Posterior cingulate gyrus (tissue), 11 donors: ENCODE data around the gene STX7.

Experiments used
- DNase-seq, 10 donors: peaks; one replicate each; pipeline versions ENCODE4 v3.0.0 to v3.0.0-alpha.2; 2020 to 2021; ENCODE audit warnings: mixed read lengths in 3 of 10
- intact Hi-C: fragments of 100-400 bp; cut with DNase I; formaldehyde crosslinking; loops from one replicate; pipeline ENCODE4 v1.15.1; 2023

Gene STX7

DNA sequence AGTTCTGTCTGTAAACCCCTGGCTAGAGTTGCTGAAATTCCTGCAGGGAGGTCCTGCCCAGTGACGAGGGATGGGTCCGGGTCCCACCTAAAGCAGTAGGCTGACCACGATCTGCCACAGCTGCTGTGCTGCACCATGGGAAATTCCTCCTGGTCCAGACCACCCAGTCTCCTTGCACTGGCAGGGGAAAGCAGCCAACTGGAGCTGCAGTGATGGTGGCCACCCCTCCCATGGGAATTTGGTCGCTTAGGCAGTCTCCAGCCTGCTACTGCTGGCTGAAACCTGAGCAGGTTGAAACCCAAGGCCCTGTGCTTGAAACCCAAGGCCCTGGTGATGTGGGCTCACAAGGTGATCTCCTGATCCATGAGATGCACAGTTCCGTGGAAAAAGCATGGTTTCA is 87.7 kb downstream of the STX7 start:
- intact Hi-C loops: no loop called here
- peak in 1 of 10 donors; percentile 60 for DNase-seq

DNA sequence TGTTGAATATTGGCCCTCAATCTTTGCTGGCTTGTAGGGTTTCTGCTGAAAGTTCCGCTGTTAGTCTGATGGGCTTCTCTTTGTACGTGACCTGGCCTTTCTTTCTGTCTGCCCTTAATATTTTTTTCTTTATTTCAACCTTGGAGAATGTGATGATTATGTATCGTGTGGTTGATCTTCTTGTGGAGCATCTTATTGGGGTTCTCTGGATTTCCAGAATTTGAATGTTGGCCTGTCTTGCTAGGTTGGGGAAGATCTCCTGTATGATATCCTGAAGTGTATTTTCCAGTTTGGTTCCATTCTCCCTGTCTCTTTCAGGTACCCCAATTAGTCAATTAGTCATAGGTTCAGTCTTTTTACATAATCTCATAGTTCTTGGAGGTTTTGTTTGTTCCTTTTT is 89.1 kb downstream of the STX7 start:
- intact Hi-C loops: no loop called here

DNA sequence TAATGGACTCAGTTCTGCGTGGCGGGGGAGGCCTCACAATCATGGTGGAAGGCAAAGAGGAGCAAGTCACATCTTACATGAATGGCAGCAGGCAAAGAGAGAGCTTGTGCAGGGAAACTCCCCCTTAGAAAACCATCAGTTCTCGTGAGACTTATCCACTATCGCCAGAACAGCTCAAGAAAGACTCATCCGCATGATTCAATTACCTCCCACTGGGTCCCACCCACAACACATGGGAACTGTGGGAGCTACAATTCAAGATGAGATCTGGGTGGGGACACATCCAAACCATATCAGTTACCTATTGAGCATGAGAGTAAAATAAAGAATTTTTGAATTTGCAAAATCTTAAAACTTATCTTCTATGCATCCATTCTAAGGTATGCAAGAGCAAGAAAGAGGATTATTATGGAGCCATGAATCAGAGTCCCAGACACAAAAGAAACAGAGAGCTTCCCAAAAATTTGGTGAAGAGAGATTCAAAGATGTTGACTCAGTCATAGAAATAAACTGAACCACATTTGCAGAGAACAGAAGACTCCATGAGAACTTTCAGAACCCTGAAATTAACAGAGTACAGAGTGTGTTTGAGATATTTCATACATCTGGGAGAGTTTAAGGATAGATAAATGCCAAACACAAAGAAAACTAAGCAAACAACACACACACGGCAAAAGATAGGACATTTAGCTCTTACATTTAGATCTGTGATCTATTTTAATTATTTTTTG is 94.5 kb downstream of the STX7 start:
- intact Hi-C loops: no loop called here
- no peak for DNase-seq

More for the DNA sequence above, 89.1 kb downstream of the STX7 start:
- DNase-seq: no peak

DNA sequence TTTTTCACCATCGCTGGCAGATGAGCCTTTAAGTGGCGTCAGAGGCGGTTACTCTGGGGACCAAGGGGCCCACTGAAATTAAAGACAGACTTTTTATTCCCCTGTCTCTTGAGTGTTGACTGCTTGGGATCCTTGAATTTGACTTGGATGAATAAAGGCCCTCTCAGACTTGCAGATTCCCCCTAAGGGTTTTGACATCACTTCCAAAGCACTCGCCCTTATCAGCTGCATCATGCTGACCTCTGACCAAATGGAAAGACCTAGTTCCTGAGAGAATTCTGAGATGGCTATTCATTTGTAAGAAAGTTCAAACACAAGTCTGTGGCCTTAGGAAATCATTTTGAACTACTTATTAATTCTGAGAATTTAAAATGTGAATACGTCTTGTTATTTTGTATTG is 98.2 kb downstream of the STX7 start:
- intact Hi-C loops: no loop called here
- DNase-seq: no peak

DNA sequence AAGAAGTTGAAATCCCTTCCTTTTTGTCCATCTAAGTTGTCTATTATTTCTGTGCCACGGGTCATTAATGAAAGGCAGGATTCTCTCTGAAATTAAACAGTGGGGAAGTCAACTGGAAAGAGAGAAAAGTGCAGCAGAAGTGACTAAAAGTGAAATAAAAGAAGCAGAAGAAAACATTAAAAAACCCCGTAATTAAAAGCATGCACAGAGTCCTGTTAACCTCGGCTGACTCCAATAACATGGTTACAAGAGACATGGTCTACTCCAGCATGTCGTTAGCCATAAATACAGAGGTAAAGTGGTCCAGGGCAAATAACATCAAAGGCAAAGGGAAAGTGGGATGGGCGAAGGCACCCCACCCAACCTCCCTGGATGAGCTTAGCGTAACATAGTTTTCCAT is 98.6 kb downstream of the STX7 start:
- intact Hi-C loops: no loop called here
- DNase-seq: no peak

- no peak for DNase-seq
- intact Hi-C loops: no loop called here
Observed at GRCh38 chr6:132413499-132413802, 99.5 kb downstream of the STX7 start.

GRCh38 chr6:132412656-132413498 is 100.0 kb downstream of the STX7 start:
- intact Hi-C loops: no loop called here
- DNase-seq: no peak

GRCh38 chr6:132411296-132411695 is 101.6 kb downstream of the STX7 start:
- DNase-seq: peak in 1 of 10 donors; percentile 69
- intact Hi-C loops: no loop called here

DNA sequence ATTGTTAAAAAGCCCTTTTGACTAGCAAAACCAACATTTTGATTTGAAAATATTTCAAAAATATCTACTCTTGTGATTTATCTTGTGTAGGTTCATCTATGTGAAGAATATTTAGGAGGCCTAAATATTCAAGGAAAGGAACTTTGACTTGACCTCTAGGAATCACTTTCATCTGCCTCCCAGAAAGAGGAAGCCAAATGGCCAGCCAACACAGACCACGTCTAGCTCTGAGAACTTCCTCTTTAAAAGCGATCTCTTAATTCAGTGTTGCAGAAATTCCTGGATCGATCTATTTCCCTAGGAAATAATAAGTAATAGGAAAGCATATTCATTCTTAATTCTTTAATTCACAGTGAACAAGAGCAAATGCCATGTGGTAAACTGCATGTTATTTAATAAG is 102.1 kb downstream of the STX7 start:
- no peak for DNase-seq
- intact Hi-C loops: no loop called here

- no peak for DNase-seq
- intact Hi-C loops: no loop called here
Observed at GRCh38 chr6:132405143-132405915, 107.6 kb downstream of the STX7 start.

DNA sequence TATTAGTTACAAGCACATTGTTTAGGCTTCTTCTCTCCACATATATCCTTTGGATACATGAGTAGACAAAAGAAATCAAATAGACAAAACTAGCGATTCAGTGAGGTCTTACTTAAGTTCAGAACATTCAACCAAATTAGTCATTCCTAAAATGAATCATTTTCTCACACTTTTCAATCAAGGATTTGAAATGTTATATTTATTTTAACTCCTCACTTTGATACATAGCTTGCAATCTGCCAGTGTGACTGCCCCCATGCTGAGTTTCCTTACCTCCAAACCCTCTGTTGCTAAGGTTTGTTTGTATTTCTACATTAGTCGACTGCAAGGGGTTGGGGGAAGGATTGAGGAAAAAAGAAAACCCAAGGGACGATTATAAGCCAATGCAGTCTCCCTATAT is 108.2 kb downstream of the STX7 start:
- intact Hi-C loops: no loop called here
- DNase-seq: no peak

DNA sequence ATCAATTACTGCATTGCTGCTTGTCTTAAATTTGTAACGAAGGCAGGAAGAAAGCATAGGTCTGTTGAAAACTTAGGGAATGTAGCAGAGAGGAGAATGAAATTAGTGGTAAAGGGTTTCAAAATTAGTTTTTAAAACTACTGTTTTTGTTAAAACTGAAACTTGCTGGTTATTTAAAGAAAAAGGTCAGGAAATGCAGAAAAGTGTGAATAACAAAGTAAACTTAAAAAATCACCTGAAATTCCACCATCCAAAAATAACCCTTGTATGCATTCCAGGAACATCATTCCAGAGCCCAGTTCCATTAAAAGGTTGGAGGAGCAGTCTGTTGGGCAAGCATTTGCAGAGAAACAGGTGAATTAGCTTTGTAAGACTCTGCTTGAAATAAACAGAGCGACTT is 108.6 kb downstream of the STX7 start:
- no peak for DNase-seq
- intact Hi-C loops: no loop called here

DNA sequence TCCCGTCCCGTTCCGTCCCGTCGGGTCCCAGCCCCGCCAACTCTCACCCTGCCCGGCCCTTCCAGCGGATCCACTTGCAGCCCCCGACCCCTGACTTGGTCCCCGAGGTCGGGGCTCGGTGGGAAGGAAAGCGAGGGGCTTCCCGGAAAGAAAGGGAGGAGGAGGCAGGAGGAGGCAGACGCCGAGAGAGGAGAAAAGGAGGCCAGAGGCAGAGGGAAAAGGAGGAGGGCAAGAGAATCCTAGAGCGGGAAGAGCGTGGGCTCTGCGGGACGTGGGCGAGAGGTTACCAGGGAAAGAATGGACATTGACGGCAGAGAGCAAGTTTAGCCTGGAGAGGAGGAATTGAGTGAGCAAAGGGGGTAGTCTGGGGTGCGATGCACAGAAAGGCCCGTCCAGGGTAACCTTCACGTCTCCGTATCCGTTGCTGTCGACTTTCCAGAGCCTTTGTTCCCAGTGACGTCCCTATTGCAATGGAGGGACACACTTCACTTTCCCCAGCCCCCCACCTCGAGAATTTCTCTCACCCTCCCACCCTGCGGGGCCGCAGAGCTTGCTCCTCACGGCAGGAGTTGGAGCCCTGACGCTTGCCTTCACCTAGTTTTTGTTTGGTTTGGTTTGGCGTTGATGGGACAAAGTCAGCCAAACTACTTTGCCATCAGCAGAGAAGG is 111.2 kb downstream of the STX7 start:
- DNase-seq: no peak
- intact Hi-C loops: no loop called here

DNA sequence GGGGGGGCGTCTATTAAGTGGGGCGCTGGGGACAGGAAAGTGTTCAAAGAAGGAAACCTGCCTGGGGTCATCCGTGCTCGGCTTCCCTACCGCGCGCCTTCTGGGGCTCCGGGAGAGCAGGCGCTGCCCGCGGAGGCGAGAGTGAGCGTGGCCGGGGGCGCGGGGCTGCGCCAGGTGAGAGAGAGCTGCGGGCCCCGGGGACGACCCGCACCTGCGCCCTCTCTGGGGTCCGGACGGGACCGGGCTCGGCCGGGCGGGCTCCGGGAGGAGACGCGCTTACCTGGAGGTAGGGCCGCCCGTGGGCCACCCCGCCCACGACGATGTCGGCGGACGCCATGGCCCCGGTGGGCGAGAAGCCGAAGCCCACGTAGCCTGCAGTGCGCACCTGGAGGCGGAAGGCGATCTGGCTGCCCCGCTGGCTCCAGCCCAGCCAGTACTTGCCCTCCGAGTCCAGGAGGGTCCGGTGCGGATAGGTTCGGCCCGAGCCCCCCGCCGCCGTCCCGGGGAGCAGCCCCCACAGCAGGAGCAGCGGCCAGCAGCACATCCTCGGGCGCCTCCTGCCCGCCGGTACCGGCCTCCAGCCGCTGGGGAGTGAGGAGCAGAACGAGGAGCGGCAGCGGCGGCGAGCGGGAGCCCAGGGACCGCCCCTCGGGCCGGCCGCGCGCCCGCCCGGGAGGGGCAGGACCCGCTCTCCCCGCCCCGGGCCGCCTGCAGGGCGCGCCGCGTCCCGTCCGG is 111.9 kb downstream of the STX7 start, which contains the start of gene MOXD1:
TSS of gene MOXD1 (minus strand) at position 593 of the 735 bp plus-strand sequence. CDS start at position 544, 49 bp downstream.
- DNase-seq: peak in 7 of 10 donors; percentile 20 to 89 (median 61)
- intact Hi-C loops: no loop called here

DNA sequence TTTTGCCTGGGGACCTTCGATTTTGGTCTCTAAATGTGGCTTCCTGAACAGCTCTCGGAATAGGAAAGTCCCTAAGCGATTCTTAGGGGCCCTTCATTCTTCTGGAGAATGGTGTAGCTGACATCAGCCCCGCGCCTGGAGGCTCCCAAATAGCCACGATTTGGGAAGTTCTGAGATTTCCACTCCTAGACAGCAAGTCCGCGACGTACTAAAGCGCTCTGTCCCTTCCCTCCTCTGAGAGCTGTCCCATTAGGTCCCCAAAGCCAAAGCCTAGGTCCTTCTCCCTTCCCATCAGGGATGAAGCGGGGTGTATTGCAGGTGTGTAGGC is 112.4 kb downstream of the STX7 start:
- intact Hi-C loops: no loop called here

DNA sequence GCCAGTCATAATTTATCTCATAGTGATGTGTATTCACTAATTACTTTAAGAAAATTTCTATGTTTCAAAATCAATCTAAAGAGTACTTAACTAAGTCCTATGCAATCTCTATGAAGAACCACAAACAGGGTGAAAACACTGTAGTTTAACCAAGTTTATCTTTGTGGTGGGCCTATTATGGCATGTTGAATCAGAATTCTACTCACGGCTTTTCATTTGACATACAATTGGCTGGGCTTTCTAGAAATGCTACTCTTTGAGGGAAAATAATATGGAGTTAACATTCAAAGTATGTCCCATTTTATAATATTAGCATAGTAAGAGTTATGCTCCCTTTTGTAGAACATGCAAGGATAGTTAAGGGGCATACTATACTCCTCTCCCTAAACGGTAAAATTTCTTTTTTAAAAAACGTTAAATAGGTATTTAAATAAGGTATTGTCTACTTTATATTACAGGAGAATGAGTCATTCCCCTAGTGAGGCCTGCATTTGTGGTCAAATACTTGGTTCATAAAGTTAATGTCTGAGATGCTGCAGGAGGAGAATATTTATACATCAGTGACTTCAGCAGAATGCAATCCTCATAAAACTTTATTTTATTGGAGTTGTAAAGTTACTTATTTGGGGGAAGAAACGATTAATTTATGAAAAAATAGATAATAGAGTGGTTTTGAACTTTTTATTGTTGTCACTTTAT is 113.4 kb downstream of the STX7 start:
- intact Hi-C loops: no loop called here
- no peak for DNase-seq

More for the DNA sequence above, 112.4 kb downstream of the STX7 start:
- DNase-seq: no peak
